ENCODE results near the gene GSK3A. TPM values are rescaled to one million over a fixed set of nuclear protein-coding genes. Genes with fewer than 3 reads are reported as not detected.

The GSK3A gene
- total RNA-seq, 1 donor from 2014 or later = 45.5 TPM

GRCh38 chr19:42200116-42200715, 42.2 kb downstream of the GSK3A start:
- no peak overlapping the region for H3K4me3 Mint-ChIP-seq
- peaks cover 4% of the 10 kb centered on the region for H3K27me3 Mint-ChIP-seq (ENCODE audit: low read depth)
- H3K36me3 Mint-ChIP-seq = peaks cover 38% of the 10 kb centered on the region
- H3K27ac Mint-ChIP-seq = no peak overlapping the region
- TF ChIP-seq, protein P1, sequence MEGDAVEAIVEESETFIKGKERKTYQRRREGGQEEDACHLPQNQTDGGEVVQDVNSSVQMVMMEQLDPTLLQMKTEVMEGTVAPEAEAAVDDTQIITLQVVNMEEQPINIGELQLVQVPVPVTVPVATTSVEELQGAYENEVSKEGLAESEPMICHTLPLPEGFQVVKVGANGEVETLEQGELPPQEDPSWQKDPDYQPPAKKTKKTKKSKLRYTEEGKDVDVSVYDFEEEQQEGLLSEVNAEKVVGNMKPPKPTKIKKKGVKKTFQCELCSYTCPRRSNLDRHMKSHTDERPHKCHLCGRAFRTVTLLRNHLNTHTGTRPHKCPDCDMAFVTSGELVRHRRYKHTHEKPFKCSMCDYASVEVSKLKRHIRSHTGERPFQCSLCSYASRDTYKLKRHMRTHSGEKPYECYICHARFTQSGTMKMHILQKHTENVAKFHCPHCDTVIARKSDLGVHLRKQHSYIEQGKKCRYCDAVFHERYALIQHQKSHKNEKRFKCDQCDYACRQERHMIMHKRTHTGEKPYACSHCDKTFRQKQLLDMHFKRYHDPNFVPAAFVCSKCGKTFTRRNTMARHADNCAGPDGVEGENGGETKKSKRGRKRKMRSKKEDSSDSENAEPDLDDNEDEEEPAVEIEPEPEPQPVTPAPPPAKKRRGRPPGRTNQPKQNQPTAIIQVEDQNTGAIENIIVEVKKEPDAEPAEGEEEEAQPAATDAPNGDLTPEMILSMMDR (IDR thresholded peaks at IDR 0.05; ENCODE audit: unreplicated experiment) = no peak
- no peaks in the 10 kb centered on the region for H3K4me1 Mint-ChIP-seq
- no peak for DNase-seq (ENCODE audit: low spot score in 2 of 2, unreplicated experiment in 2 of 2)
- no peaks in the 10 kb centered on the region for H3K9me3 Mint-ChIP-seq

DNA sequence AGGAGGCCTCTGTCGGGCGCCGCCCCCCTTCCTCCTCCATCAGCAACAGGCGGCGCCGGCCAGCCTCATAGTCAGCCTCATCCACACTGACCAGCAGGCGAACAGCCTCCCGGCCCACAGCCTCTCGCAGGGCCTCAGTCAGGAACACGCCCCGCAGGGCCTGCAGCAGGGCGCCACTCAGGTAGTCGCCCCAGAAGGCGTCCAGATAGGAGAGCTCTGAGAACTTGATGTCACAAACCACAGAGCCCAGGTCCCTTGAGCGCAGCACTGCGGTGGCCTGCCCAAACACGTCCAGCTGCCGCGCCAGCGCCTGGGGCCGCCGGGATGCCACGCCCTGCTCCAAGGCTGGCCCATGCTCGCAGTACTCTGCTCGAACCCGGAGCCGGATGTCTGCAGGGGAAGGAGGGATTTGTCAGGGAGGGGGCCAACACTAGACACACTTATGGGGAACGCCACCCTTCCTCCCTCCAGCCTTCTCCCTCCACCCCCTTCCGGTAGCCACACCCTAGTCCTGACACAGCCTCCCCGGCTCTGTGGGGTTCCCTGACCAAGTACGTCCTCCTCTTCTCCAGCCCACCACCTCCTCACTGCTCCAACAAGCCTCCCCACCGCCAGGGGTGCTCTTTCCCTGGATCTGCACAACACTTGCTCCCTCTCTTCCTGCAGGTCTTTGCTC, 42.8 kb downstream of the GSK3A start:
- H3K4me3 Mint-ChIP-seq = no peak overlapping the region
- peaks cover 34% of the 10 kb centered on the region for H3K36me3 Mint-ChIP-seq
- no peaks in the 10 kb centered on the region for H3K4me1 Mint-ChIP-seq
- TF ChIP-seq, protein P1 (IDR thresholded peaks at IDR 0.05; ENCODE audit: unreplicated experiment) = no peak
- peaks cover 4% of the 10 kb centered on the region for H3K27me3 Mint-ChIP-seq (ENCODE audit: low read depth)
- no peak for DNase-seq (ENCODE audit: low spot score in 2 of 2, unreplicated experiment in 2 of 2)
- no peaks in the 10 kb centered on the region for H3K9me3 Mint-ChIP-seq
- H3K27ac Mint-ChIP-seq = no peak overlapping the region

DNA sequence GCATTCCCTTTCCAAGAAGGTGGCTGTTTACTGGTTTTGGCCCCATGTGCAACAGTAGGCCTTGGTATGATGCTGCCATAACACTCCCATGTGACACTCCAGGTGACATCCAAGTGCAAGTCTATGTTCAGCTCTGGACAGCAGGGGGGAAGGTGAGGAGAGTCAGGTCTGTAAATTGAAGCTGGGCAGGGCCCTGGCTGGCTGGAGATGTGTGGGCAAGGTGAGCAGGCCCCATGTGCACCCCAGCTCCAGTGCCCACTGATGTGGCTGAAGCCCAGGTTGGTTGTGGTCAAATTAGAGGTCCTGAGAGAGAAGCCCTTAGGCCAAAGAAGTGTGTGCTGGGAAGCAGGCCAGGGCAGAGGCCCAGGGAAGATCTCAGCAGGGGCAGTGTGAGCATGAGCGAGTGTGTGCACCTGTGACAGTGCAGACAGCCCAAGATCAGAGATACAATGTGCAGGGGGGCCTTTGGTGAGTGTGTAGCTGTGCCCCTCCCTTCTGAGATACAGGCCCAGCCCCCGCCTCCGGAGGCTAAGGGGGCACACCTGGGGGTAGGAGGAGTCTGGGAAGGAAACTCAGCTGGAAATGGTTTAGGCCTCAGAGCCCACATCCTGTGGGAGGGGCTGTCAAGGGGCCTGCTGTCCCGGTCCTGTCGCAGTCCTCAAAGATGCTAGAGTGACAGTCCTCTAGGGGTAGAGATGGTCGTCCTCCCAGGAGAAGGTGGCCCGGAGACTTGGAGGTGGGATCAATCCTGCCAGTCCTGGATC, 43.5 kb downstream of the GSK3A start:
- TF ChIP-seq, protein P1 (IDR thresholded peaks at IDR 0.05; ENCODE audit: unreplicated experiment) = no peak
- Mint-ChIP-seq H3K27ac (no peak overlapping the region), H3K4me1 (no peaks in the 10 kb centered on the region), H3K9me3 (peaks cover under 1% of the 10 kb centered on the region), H3K36me3 (peaks cover 34% of the 10 kb centered on the region), H3K4me3 (no peak overlapping the region), H3K27me3 (ENCODE audit: low read depth) (peaks cover 4% of the 10 kb centered on the region)
- no peak for DNase-seq (ENCODE audit: low spot score in 2 of 2, unreplicated experiment in 2 of 2)

GRCh38 chr19:42197375-42197817, 45.0 kb downstream of the GSK3A start:
- no peak overlapping the region for H3K4me3 Mint-ChIP-seq

More at GRCh38 chr19:42197375-42197817, 45.0 kb downstream of the GSK3A start:
- peaks cover 17% of the 10 kb centered on the region for H3K27me3 Mint-ChIP-seq (ENCODE audit: low read depth)
- peaks cover 9% of the 10 kb centered on the region for H3K9me3 Mint-ChIP-seq
- H3K27ac Mint-ChIP-seq = no peak overlapping the region
- peaks cover 27% of the 10 kb centered on the region for H3K36me3 Mint-ChIP-seq
- TF ChIP-seq, protein P1 (IDR thresholded peaks at IDR 0.05; ENCODE audit: unreplicated experiment) = no peak
- no peak for DNase-seq (ENCODE audit: low spot score in 2 of 2, unreplicated experiment in 2 of 2)
- H3K4me1 Mint-ChIP-seq = no peaks in the 10 kb centered on the region

Measured in mesothelial cell of epicardium (in vitro differentiated cells).